MM.1S (cell line): ENCODE measurements around the gene GCN1.

Experiments used
- DNase-seq: peaks from one replicate; pipeline ENCODE4 v3.0.0-alpha.2; 2015
- H2AFZ ChIP-seq: fragments of 300-600 bp; sonication (generic); 2 replicates; pipeline ENCODE4 v1.6.0; 2016; ENCODE audit warnings: antibody characterized with exemption, low read length
- H3F3A ChIP-seq: fragments of 300-600 bp; sonication (generic); 2 replicates; pipeline ENCODE4 v1.6.1; 2016; ENCODE audit warnings: mild to moderate bottlenecking, antibody characterized with exemption, low read length, moderate library complexity, mixed read lengths; ENCODE audit not compliant: insufficient read depth
- H3K27ac ChIP-seq: fragments of 300-600 bp; sonication (generic); 2 replicates; pipeline ENCODE4 v1.5.1; 2016; ENCODE audit warnings: mild to moderate bottlenecking, low read length
- H3K27me3 ChIP-seq: fragments of 300-600 bp; sonication (generic); replicated peaks from 2 replicates; pipeline ENCODE4 v1.6.0; 2016; ENCODE audit warnings: low read length; ENCODE audit not compliant: insufficient read depth
- H3K36me3 ChIP-seq: fragments of 300-600 bp; sonication (generic); replicated peaks from 2 replicates; pipeline ENCODE4 v1.6.1; 2016; ENCODE audit warnings: mild to moderate bottlenecking, low read length, mixed read lengths; ENCODE audit not compliant: insufficient read depth
- H3K4me1 ChIP-seq: fragments of 300-600 bp; sonication (generic); 2 replicates; pipeline ENCODE4 v1.6.1; 2016; ENCODE audit warnings: low read length, mixed read lengths
- H3K4me2 ChIP-seq: fragments of 300-600 bp; sonication (generic); 2 replicates; pipeline ENCODE4 v1.6.0; 2016; ENCODE audit warnings: low read depth, low read length
- H3K4me3 ChIP-seq: fragments of 300-600 bp; sonication (generic); 2 replicates; pipeline ENCODE4 v1.5.1; 2016; ENCODE audit warnings: low read length, mixed read lengths
- H3K79me2 ChIP-seq: fragments of 300-600 bp; sonication (generic); 2 replicates; pipeline ENCODE4 v1.6.1; 2016; ENCODE audit warnings: mixed run types, low read length, mixed read lengths
- H3K9ac ChIP-seq: fragments of 300-600 bp; sonication (generic); 2 replicates; pipeline ENCODE4 v1.6.1; 2016; ENCODE audit warnings: low read length, mixed read lengths
- H3K9me2 ChIP-seq: fragments of 300-600 bp; sonication (generic); replicated peaks from 2 replicates; pipeline ENCODE4 v1.6.1; 2016; ENCODE audit warnings: mild to moderate bottlenecking, low read length, mixed read lengths; ENCODE audit not compliant: insufficient read depth
- H3K9me3 ChIP-seq: fragments of 300-600 bp; sonication (generic); replicated peaks from 2 replicates; pipeline ENCODE4 v1.6.1; 2016; ENCODE audit warnings: mild to moderate bottlenecking, low read length, mixed read lengths; ENCODE audit not compliant: insufficient read depth
- H4K20me1 ChIP-seq: fragments of 300-600 bp; sonication (generic); 2 replicates; pipeline ENCODE4 v1.6.1; 2016; ENCODE audit warnings: mild to moderate bottlenecking, low read length, moderate library complexity, mixed read lengths; ENCODE audit not compliant: insufficient read depth
- EZH2 ChIP-seq: fragments of 300-600 bp; sonication (generic); optimal IDR thresholded peaks from 2 replicates; pipeline ENCODE3; 2017; ENCODE audit warnings: low read depth, mild to moderate bottlenecking, antibody characterized with exemption, low read length, mixed read lengths
- EZH2phosphoT487 ChIP-seq: fragments of 300-600 bp; sonication (generic); IDR thresholded peaks from 2 replicates; pipeline ENCODE4 v1.6.1; 2018; ENCODE audit warnings: antibody characterized with exemption, low read length
- TF ChIP-seq, protein P1 (sequence below): fragments of 300-600 bp; sonication (generic); IDR thresholded peaks from 2 replicates; pipeline ENCODE4 v1.5.1; 2016; ENCODE audit warnings: antibody characterized with exemption, low read length, mixed read lengths

GCN1 gene

GRCh38 chr12:120215766-120216735, 21.5 kb upstream of the GCN1 start:
- no peaks in the 10 kb centered on the region for H3K36me3 ChIP-seq
- no peaks in the 10 kb centered on the region for H4K20me1 ChIP-seq
- H3K9me3 ChIP-seq, result no peaks in the 10 kb centered on the region
- no peak for TF ChIP-seq EZH2phosphoT487
- no peak for TF ChIP-seq EZH2
- TF ChIP-seq, protein P1, sequence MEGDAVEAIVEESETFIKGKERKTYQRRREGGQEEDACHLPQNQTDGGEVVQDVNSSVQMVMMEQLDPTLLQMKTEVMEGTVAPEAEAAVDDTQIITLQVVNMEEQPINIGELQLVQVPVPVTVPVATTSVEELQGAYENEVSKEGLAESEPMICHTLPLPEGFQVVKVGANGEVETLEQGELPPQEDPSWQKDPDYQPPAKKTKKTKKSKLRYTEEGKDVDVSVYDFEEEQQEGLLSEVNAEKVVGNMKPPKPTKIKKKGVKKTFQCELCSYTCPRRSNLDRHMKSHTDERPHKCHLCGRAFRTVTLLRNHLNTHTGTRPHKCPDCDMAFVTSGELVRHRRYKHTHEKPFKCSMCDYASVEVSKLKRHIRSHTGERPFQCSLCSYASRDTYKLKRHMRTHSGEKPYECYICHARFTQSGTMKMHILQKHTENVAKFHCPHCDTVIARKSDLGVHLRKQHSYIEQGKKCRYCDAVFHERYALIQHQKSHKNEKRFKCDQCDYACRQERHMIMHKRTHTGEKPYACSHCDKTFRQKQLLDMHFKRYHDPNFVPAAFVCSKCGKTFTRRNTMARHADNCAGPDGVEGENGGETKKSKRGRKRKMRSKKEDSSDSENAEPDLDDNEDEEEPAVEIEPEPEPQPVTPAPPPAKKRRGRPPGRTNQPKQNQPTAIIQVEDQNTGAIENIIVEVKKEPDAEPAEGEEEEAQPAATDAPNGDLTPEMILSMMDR, result no peak
- H3K4me3 ChIP-seq, result no peak overlapping the region
- H3K27me3 ChIP-seq, result no peaks in the 10 kb centered on the region
- H3F3A ChIP-seq, result no peaks in the 10 kb centered on the region
- no peak overlapping the region for H3K4me2 ChIP-seq
- H3K9ac ChIP-seq, result no peak overlapping the region
- no peaks in the 10 kb centered on the region for H3K79me2 ChIP-seq
- H3K4me1 ChIP-seq, result no peaks in the 10 kb centered on the region
- no peaks in the 10 kb centered on the region for H3K9me2 ChIP-seq
- no peak overlapping the region for H2AFZ ChIP-seq
- no peak overlapping the region for H3K27ac ChIP-seq
- DNase-seq, result no peak

DNA sequence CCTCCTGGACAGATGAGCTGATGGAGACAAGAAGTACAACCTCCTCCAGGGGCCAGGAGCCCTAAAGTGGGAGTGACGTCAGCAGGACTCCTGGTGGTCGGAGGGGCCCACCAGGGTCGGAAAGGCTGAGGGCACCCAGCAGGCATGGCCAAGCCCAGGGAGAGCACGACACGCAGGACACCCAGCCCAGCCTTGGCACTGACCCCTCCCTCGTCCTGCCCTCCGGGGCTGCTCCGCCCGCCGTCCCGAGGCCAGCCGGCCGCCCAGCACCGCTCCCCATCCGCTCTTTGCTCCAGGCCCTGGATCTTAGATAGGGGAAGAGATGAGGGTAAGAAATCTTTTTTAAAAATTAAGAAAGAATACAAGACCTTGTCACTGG, 20.8 kb upstream of the GCN1 start:
- TF ChIP-seq EZH2phosphoT487 (no peak), EZH2 (no peak)
- TF ChIP-seq, protein P1, result no peak
- no peak for DNase-seq
- Histone ChIP-seq H3K9ac (no peak overlapping the region), H3K27ac (no peak overlapping the region), H3K9me3 (no peaks in the 10 kb centered on the region), H3K36me3 (no peaks in the 10 kb centered on the region), H3K9me2 (no peaks in the 10 kb centered on the region), H4K20me1 (no peaks in the 10 kb centered on the region), H3K27me3 (no peaks in the 10 kb centered on the region), H3K4me2 (no peak overlapping the region), H3K4me1 (no peaks in the 10 kb centered on the region), H3K79me2 (no peaks in the 10 kb centered on the region), H3F3A (no peaks in the 10 kb centered on the region), H3K4me3 (no peak overlapping the region), H2AFZ (no peak overlapping the region)

- H3K9me2 ChIP-seq, result no peaks in the 10 kb centered on the region
- TF ChIP-seq, protein P1, result no peak
- TF ChIP-seq EZH2 (no peak), EZH2phosphoT487 (no peak)
- H3K79me2 ChIP-seq, result no peaks in the 10 kb centered on the region
- no peaks in the 10 kb centered on the region for H4K20me1 ChIP-seq
- H3F3A ChIP-seq, result no peaks in the 10 kb centered on the region
- H3K4me2 ChIP-seq, result no peak overlapping the region
- no peak overlapping the region for H3K9ac ChIP-seq
- no peak overlapping the region for H2AFZ ChIP-seq
- no peak overlapping the region for H3K4me3 ChIP-seq
- H3K27me3 ChIP-seq, result no peaks in the 10 kb centered on the region
- no peak overlapping the region for H3K27ac ChIP-seq
- no peaks in the 10 kb centered on the region for H3K36me3 ChIP-seq
- no peaks in the 10 kb centered on the region for H3K9me3 ChIP-seq
- H3K4me1 ChIP-seq, result no peaks in the 10 kb centered on the region
- DNase-seq, result no peak
Observed at GRCh38 chr12:120214626-120215356, 20.3 kb upstream of the GCN1 start.
